Neural progenitor cell (in vitro differentiated cells): ENCODE data around the gene HERC2. TPM values are rescaled to one million over a fixed set of nuclear protein-coding genes. Genes with fewer than 3 reads are reported as not detected.

Source experiments
- DNase-seq: peaks from one replicate; pipeline ENCODE4 v3.0.0-alpha.2; 2016; ENCODE audit warnings: low spot score
- H2AFZ ChIP-seq: fragments of 200-600 bp; sonication (generic); replicated peaks from 2 replicates; pipeline ENCODE4 v1.6.1; 2016; ENCODE audit warnings: antibody characterized with exemption
- H3F3A ChIP-seq: fragments of 200-600 bp; sonication (generic); 2 replicates; pipeline ENCODE4 v1.6.1; 2016; ENCODE audit warnings: antibody characterized with exemption, low read depth
- H3K27ac ChIP-seq: fragments of 200-600 bp; sonication (generic); 2 replicates; pipeline ENCODE4 v1.5.1; 2016; ENCODE audit warnings: mild to moderate bottlenecking
- H3K27me3 ChIP-seq: fragments of 200-600 bp; sonication (generic); 2 replicates; pipeline ENCODE4 v1.6.1; 2016; ENCODE audit warnings: mild to moderate bottlenecking, moderate library complexity
- H3K36me3 ChIP-seq: fragments of 200-600 bp; sonication (generic); 2 replicates; pipeline ENCODE4 v1.5.1; 2016
- H3K4me1 ChIP-seq: fragments of 200-600 bp; sonication (generic); 2 replicates; pipeline ENCODE4 v1.6.1; 2016; ENCODE audit warnings: mixed run types
- H3K4me2 ChIP-seq: fragments of 200-600 bp; sonication (generic); 2 replicates; pipeline ENCODE4 v1.6.1; 2016
- H3K4me3 ChIP-seq: fragments of 200-600 bp; sonication (generic); 2 replicates; pipeline ENCODE4 v1.5.1; 2016
- H3K79me2 ChIP-seq: fragments of 200-600 bp; sonication (generic); 2 replicates; pipeline ENCODE4 v1.6.1; 2016; ENCODE audit warnings: low read depth
- H3K9ac ChIP-seq: fragments of 200-600 bp; sonication (generic); 2 replicates; pipeline ENCODE4 v1.6.1; 2016
- H3K9me3 ChIP-seq: fragments of 200-600 bp; sonication (generic); 2 replicates; pipeline ENCODE4 v1.5.1; 2016; ENCODE audit warnings: low read depth
- H4K20me1 ChIP-seq: fragments of 200-600 bp; sonication (generic); 2 replicates; pipeline ENCODE4 v1.6.1; 2016; ENCODE audit warnings: low read depth
- H3K27ac Mint-ChIP-seq: 3 replicates; pipeline ENCODE4 v1.8.0; 2021; ENCODE audit warnings: mixed read lengths
- H3K27me3 Mint-ChIP-seq: 2 replicates; pipeline ENCODE4 v1.8.0; 2022; ENCODE audit warnings: low read depth, mild to moderate bottlenecking, inconsistent platforms, moderate library complexity, mixed read lengths; ENCODE audit not compliant: insufficient read depth
- H3K36me3 Mint-ChIP-seq: 3 replicates; pipeline ENCODE4 v1.8.0; 2021; ENCODE audit warnings: mixed read lengths
- H3K4me1 Mint-ChIP-seq: 3 replicates; pipeline ENCODE4 v1.8.0; 2021; ENCODE audit warnings: mixed read lengths
- H3K4me3 Mint-ChIP-seq: 3 replicates; pipeline ENCODE4 v1.8.0; 2021; ENCODE audit warnings: mild to moderate bottlenecking, moderate library complexity, mixed read lengths
- H3K9me3 Mint-ChIP-seq: 3 replicates; pipeline ENCODE4 v1.8.0; 2020; ENCODE audit warnings: mixed read lengths
- EZH2 ChIP-seq: fragments of 200-600 bp; sonication (generic); IDR thresholded peaks from 2 replicates; pipeline ENCODE4 v1.6.1; 2017; ENCODE audit warnings: antibody characterized with exemption, mild to moderate bottlenecking, moderate library complexity
- EZH2phosphoT487 ChIP-seq: fragments of 200-600 bp; sonication (generic); IDR thresholded peaks from 2 replicates; pipeline ENCODE4 v1.6.1; 2017; ENCODE audit warnings: antibody characterized with exemption
- total RNA-seq: library from RNA; depleted of rRNA; stranded (reverse); fragments of >200 nt; gene quantifications from 2 replicates; pipeline ENCODE4 v1.2.3, GENCODE V29; 2015; ENCODE audit warnings: low replicate concordance
- TF ChIP-seq, protein P1 (sequence below): fragments of 200-600 bp; sonication (generic); IDR thresholded peaks from 2 replicates; pipeline ENCODE4 v1.5.1; 2017; ENCODE audit warnings: antibody characterized with exemption, mild to moderate bottlenecking

Gene HERC2
- total RNA-seq, 1 donor from 2014 or later = 15.3 TPM

DNA sequence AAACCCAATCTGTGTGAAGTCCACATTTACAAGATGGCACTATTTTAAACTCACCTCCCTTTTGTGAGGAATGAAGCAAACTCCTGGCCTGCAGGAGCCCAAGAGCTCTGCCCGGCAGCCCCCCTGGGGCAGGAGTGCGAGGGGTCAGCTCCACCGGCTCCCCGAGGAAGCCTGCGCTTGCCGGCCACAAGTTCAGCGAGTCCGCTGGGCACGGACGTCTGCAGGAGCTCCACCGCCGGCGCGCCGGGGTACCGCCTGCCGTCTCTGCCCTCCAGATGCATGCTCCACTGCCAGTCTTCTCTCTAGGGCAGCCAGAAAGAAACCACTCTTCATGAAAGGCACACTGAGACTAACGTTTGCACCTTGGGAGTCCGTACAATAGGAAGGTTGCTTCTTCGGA lies 240.4 kb downstream of the HERC2 start:
- no peak overlapping the region for H3K27ac ChIP-seq
- TF ChIP-seq EZH2 (no peak), EZH2phosphoT487 (no peak)
- TF ChIP-seq, protein P1, sequence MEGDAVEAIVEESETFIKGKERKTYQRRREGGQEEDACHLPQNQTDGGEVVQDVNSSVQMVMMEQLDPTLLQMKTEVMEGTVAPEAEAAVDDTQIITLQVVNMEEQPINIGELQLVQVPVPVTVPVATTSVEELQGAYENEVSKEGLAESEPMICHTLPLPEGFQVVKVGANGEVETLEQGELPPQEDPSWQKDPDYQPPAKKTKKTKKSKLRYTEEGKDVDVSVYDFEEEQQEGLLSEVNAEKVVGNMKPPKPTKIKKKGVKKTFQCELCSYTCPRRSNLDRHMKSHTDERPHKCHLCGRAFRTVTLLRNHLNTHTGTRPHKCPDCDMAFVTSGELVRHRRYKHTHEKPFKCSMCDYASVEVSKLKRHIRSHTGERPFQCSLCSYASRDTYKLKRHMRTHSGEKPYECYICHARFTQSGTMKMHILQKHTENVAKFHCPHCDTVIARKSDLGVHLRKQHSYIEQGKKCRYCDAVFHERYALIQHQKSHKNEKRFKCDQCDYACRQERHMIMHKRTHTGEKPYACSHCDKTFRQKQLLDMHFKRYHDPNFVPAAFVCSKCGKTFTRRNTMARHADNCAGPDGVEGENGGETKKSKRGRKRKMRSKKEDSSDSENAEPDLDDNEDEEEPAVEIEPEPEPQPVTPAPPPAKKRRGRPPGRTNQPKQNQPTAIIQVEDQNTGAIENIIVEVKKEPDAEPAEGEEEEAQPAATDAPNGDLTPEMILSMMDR = no peak
- no peak overlapping the region for H3K4me3 ChIP-seq
- Mint-ChIP-seq H3K4me3 (no peak overlapping the region), H3K27me3 (peaks cover 9% of the 10 kb centered on the region), H3K36me3 (no peaks in the 10 kb centered on the region), H3K4me1 (peaks cover 5% of the 10 kb centered on the region), H3K27ac (no peak overlapping the region), H3K9me3 (peaks cover 4% of the 10 kb centered on the region)
- DNase-seq = no peak
- no peaks in the 10 kb centered on the region for H4K20me1 ChIP-seq
- H3K4me1 ChIP-seq = peaks cover 6% of the 10 kb centered on the region
- H3F3A ChIP-seq = no peaks in the 10 kb centered on the region
- H2AFZ ChIP-seq = no peak overlapping the region
- H3K79me2 ChIP-seq = no peaks in the 10 kb centered on the region
- no peak overlapping the region for H3K9ac ChIP-seq
- no peaks in the 10 kb centered on the region for H3K36me3 ChIP-seq
- H3K4me2 ChIP-seq = no peak overlapping the region
- H3K9me3 ChIP-seq = no peaks in the 10 kb centered on the region
- no peaks in the 10 kb centered on the region for H3K27me3 ChIP-seq

DNA sequence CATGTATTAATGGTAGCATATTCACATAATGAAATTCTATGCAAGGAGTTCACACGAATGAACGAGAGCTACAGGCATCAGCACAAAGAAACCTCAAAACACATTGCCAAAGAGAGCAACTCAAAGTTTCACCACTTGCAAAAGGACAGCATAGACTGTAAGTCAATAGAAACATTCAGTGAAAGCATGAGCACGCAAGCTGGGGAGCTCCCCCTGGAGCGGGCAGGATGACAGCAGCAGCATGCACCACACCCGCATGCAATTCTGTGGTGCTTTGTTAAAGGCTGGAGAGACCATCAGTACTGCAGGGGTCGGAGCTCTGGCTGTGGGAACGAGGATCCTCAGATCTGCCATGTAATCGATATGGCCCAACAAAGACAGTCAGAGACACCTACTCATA lies 241.6 kb downstream of the HERC2 start:
- no peak overlapping the region for H3K4me3 ChIP-seq
- TF ChIP-seq, protein P1 = peak; percentile 13
- no peak for TF ChIP-seq EZH2phosphoT487
- no peaks in the 10 kb centered on the region for H3K27me3 ChIP-seq
- no peaks in the 10 kb centered on the region for H3K9me3 Mint-ChIP-seq
- H3K9ac ChIP-seq = no peak overlapping the region
- H3K79me2 ChIP-seq = no peaks in the 10 kb centered on the region
- no peaks in the 10 kb centered on the region for H3K36me3 ChIP-seq
- H3F3A ChIP-seq = no peaks in the 10 kb centered on the region
- no peak overlapping the region for H3K4me3 Mint-ChIP-seq
- peak; percentile 26 for DNase-seq
- no peak overlapping the region for H3K27ac Mint-ChIP-seq
- no peaks in the 10 kb centered on the region for H3K9me3 ChIP-seq
- peaks cover 7% of the 10 kb centered on the region for H3K27me3 Mint-ChIP-seq
- no peak overlapping the region for H2AFZ ChIP-seq
- H3K4me1 Mint-ChIP-seq = peaks cover 5% of the 10 kb centered on the region
- no peaks in the 10 kb centered on the region for H4K20me1 ChIP-seq
- peaks cover 6% of the 10 kb centered on the region for H3K4me1 ChIP-seq
- H3K36me3 Mint-ChIP-seq = no peaks in the 10 kb centered on the region
- no peak overlapping the region for H3K27ac ChIP-seq
- no peak overlapping the region for H3K4me2 ChIP-seq

DNA sequence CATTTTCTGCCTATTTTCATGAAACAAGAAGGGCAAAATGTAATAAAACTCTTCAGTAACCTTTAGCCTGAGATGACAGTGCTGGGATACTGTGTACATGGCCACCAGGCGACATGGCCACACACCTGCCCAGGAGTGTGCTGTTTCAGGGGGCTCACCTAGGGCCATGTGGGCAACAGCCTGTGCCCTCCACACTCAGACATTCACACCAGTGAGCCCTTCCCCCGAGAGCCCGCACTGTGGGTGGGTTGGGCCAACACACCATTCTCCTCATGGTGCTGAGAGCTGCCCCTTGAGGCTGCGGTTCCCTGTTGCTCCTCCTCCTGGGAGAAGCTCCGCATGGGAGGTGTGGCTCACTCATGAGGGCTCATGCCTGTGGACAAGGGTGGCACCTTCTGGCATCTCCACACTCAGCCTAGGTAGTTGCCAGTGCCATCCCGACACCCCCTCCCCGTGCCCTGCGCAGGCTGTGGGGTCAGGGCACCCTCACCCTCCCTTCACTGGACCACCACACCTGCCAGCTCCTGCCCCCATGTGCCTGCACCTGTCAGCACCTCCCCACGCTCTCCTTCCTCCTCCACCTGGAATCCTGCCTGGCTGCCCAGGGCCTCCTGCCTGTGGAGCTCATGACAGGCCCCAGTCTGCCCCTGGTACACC lies 242.5 kb downstream of the HERC2 start:
- Histone ChIP-seq H3K27ac (no peak overlapping the region), H3K4me1 (peaks cover 6% of the 10 kb centered on the region), H3K4me2 (no peak overlapping the region), H3F3A (no peaks in the 10 kb centered on the region), H3K36me3 (no peaks in the 10 kb centered on the region), H3K4me3 (no peak overlapping the region), H3K9ac (no peak overlapping the region), H3K9me3 (no peaks in the 10 kb centered on the region), H3K79me2 (no peaks in the 10 kb centered on the region), H2AFZ (no peak overlapping the region), H4K20me1 (no peaks in the 10 kb centered on the region), H3K27me3 (no peaks in the 10 kb centered on the region)
- DNase-seq = no peak
- TF ChIP-seq EZH2 = no peak
- no peak for TF ChIP-seq EZH2phosphoT487
- TF ChIP-seq, protein P1 = no peak
- Mint-ChIP-seq H3K27ac (no peak overlapping the region), H3K36me3 (no peaks in the 10 kb centered on the region), H3K4me3 (no peak overlapping the region), H3K27me3 (peaks cover 7% of the 10 kb centered on the region), H3K4me1 (peaks cover 5% of the 10 kb centered on the region), H3K9me3 (no peaks in the 10 kb centered on the region)
